HG03060 (cell line): ENCODE data around the gene SP3.

Experiments
- ATAC-seq: cut with Tn5 transposase; IDR thresholded peaks from one replicate; pipeline ENCODE4 v1.9.1; 2021; ENCODE audit warnings: low read depth, moderate number of reproducible peaks; ENCODE audit not compliant: unreplicated experiment

Gene SP3

GRCh38 chr2:173965372-173966025 is at the start of gene SP3:
Gene SP3 (minus strand): TSS chr2:173965373. CDS start chr2:173965171, 202 bp downstream.
- ATAC-seq = peak; percentile 55

- ATAC-seq = no peak
Observed at GRCh38 chr2:174014699-174015070, 49.5 kb upstream of the SP3 start.

- ATAC-seq = no peak
Observed at GRCh38 chr2:174014011-174014698, 49.0 kb upstream of the SP3 start.

- ATAC-seq = no peak
Observed at GRCh38 chr2:174013315-174013751, 48.2 kb upstream of the SP3 start.

DNA sequence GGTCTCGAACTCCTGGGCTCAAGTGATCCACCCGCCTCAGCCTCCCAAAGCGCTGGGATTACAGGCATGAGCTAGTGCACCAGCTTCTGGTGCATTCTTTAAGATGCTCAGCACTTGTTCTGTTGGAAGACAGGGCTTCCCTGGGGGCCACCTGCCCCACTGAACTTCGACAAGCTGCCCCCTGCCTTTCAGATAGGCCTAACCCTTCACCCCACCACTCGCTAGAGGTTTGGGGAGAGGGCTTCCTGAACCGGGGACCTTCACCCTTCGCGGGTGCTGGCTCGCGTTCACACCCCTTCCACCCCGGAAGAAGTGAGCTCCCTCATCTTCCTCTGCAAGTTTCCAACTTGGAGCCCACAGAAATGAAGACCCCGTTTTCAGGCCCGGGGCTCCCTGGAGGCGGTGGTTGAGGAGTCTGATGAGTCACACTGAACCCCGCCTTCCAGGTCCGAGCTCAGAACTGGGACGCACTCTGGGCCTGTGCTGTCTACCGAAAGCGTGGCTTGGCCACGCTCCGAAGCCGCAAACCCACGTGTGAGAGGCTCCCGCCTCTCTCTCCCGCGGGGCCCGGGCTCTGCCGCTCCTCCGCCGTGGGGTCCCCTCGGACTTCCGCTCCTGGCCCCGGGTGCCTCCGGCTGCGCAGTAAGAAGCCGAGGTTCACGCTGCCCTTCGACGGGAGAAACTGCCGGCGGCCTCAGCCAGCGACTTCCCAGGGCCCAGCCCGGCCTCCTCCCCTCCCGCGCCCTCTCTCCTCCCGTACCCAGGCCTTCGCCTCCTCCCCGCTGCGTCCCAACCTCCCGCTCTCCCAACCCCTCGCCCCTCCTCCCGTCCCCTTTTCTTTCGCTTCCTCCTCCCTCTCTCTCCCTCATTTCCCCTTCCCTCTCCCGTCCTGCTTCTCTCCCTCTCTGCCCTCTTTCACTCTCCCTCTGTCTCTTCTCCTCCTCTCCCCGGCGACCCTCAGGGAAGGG is 47.5 kb upstream of the SP3 start:
- ATAC-seq = no peak

- ATAC-seq = no peak
Observed at GRCh38 chr2:174011796-174012195, 46.6 kb upstream of the SP3 start.

GRCh38 chr2:174011173-174011572 is 46.0 kb upstream of the SP3 start:
- no peak for ATAC-seq

DNA sequence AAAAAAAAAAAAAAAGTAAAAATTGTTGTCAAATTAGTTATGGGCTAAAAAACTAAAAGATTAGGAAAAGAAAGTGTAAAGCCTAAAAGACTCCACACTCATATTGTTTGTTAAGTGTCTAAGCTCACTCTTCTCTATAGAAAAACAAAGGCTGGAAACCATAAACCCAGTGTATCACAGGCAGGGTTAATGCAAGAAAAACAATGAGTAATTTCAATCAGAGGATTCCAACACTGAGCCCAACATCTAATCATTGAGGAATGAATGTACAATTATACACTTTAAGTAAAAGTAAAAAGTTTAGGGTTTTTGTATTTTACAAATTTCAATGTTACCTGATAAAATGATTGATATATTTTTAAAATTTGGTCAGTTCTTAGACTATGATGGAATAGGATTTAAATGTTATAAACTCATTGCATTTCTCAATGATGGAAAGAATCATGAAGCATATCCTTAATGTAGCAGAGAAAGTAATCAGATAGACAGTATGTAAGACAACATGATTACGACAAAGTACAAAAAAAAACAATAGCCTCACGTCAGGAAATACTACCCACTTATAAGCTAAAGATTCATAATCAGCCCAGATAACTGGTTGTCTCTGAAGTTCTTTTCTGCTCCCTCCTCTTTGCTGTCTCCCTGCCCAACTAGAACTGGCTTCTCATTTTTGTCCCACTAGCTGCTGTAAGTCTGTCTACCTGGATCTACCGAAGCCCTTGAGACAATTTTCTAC is 44.5 kb upstream of the SP3 start:
- no peak for ATAC-seq

GRCh38 chr2:174008720-174009119 is 43.5 kb upstream of the SP3 start:
- ATAC-seq = no peak

GRCh38 chr2:174007010-174007409 is 41.8 kb upstream of the SP3 start:
- no peak for ATAC-seq

DNA sequence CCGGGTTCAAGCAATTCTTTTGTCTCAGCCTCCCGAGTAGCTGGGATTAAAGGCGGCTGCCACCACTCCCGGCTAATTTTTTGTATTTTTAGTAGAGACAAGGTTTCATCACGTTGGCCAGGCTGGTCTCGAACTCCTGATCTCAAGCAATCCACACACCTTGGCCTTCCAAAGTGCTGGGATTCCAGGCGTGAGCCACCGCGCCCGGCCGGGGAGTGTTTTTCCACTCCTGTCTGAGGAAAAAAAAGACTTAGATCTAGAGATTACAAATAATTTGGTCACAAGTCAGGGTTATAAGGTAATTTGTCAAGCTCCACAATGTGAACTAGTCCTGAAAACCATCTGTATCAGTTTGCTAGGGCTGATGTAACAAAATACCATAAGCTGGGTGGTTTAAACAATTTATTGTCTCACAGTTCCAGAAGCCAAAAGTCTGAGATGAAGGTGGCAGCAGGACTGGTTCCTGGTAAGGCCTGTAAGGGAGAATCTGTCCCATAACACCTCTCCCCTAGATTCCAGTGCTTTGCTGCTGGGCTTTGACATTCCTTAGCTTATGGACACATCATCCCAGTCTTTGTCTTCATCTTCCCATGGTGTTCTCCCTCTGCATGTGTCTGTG is 40.7 kb upstream of the SP3 start:
- ATAC-seq = no peak

GRCh38 chr2:174004905-174005605 is 39.9 kb upstream of the SP3 start:
- no peak for ATAC-seq

DNA sequence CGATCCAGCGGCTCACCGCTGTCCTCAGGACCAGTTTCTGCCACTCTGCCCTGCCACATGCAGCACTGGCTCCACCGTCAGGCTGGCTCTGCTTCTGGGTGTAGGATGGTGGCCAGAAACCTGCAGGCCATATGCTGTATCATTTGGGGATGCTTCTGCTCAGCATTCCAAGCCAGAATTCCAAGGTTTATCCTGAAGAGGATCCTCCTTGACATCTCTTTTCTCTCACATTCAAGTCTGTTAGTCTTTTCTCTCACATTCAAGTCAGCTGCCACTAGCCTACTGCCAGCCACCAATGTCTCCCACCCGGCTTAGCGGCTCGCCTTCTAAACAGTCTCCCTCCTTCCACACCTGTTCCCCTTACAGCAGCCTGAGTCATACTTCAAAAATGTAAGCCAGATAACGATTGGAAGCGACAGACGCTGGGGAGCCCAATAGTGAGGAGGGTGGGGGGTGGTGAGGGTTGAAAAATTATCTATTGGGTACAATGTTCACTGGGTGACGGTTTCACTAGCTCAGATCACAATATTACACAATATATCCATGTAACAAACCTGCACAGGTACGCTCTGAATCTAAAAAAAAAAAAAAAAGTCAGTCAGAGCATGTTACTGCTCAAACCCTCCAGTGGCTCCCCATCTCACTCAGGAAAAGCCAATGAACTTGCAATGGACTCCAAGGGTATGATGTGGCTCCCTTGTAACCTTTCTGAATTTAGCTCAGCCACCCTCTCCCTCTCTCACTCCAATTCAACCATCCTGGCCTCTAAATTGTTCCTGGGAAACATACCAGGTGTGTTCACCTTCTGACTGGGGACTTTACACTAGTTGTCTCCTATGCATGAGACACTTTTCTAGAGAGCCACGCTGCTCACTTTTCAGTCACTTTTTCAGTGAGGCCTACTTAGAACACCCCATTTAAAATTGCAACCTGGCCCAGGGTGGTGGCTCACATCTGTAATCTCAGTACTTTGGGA is 38.8 kb upstream of the SP3 start:
- no peak for ATAC-seq

DNA sequence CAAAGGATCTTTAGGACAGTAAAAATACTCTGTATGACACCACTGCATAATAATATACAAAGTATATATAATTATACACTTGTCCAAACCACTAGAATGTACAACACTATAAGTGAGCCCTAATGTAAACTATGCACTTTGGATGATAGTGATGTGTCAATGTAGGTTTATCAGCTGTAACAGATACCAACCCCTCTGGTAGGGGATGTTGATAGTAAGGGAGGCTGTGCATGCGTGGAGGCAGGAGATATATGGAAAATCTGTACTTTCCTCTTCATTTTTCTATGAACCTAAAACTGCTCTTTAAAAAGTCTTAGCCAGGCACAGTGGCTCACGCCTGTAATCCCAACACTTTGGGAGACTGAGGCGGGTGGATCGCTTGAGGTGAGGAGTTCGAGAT is 37.5 kb upstream of the SP3 start:
- no peak for ATAC-seq

DNA sequence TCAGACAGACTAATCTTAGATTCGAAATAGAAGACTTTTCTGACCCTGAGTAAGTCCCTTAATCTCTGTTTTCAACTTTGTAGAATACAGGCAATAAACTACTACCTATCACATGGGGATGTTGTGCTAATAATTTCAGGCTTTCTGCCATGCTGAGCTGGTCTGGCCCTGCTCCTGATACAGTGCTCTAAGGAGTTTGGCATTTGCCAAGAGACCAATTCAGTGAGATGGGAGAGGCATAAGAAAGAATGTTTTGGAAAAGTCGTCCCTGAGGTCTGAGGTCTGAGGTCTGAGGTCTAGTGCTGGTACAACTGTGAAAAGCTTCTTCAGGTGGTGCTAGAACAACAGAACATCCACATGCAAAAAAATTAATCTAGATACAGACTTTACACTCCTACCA is 35.9 kb upstream of the SP3 start:
- ATAC-seq = no peak

DNA sequence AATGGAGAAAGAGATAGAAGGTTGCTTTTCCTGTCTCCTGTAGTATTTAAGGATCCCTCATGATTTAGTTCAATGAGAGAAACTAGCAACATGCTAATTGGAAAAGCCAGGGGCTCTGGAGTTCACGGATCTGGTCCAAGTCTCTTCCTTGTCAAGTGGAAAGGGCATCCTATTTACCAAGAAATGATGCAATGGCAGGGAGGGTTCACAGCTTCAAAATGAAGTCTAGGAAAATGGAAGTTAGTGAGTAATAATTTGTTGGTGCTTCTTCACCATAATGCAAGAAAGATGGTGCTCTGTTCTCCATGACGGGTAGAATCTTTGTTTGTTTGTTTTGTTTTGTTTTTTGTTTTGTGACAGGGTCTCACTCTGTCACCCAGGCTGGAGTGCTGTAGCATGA is 34.6 kb upstream of the SP3 start:
- no peak for ATAC-seq

- no peak for ATAC-seq
Observed at GRCh38 chr2:173999272-173999671, 34.1 kb upstream of the SP3 start.

DNA sequence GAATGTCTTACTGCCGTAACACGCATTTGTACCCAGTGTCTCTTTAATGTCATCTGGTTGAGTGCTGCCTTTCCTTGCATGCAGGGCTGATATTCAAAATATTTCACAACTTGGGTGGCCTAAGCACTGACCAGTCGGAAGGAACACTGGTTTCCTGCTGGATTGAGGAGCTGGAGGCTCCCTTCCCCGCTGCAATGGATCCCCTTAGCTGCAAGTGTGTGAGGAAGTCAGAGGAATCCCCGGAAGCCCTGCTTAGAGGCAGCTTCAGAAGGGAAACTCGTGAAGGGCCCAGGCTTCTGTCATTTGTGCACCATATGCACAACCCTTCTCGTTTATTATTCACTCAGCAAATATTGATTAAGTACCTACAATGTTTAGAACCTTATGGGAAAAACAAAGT is 33.2 kb upstream of the SP3 start:
- ATAC-seq = no peak
